Medulla oblongata (tissue), 1 donor: ENCODE results near the gene EFNA5.

ENCODE experiments used
- DNase-seq: peaks from one replicate; pipeline ENCODE4 v3.0.0-alpha.2; 2015; ENCODE audit errors: extremely low spot score

The EFNA5 gene

GRCh38 chr5:107545486-107545885 is 125.3 kb downstream of the EFNA5 start:
- DNase-seq, result no peak

- DNase-seq, result no peak
Measured at GRCh38 chr5:107544967-107545366, 125.8 kb downstream of the EFNA5 start.

- no peak for DNase-seq
Measured at GRCh38 chr5:107544476-107544875, 126.3 kb downstream of the EFNA5 start.

- DNase-seq, result no peak
Measured at GRCh38 chr5:107543868-107544267, 126.9 kb downstream of the EFNA5 start.

GRCh38 chr5:107542831-107543231 is 127.9 kb downstream of the EFNA5 start:
- no peak for DNase-seq

- no peak for DNase-seq
Measured at GRCh38 chr5:107542428-107542827, 128.3 kb downstream of the EFNA5 start.

- DNase-seq, result no peak
Measured at GRCh38 chr5:107541400-107541799, 129.3 kb downstream of the EFNA5 start.

- DNase-seq, result no peak
Measured at GRCh38 chr5:107539726-107540330, 130.9 kb downstream of the EFNA5 start.

GRCh38 chr5:107538805-107539445 is 131.8 kb downstream of the EFNA5 start:
- DNase-seq, result no peak

GRCh38 chr5:107538331-107538730 is 132.4 kb downstream of the EFNA5 start:
- no peak for DNase-seq

- DNase-seq, result no peak
Measured at GRCh38 chr5:107535849-107536248, 134.9 kb downstream of the EFNA5 start.

- DNase-seq, result no peak
Measured at GRCh38 chr5:107533910-107534876, 136.5 kb downstream of the EFNA5 start.

GRCh38 chr5:107532916-107533315 is 137.8 kb downstream of the EFNA5 start:
- no peak for DNase-seq

GRCh38 chr5:107532169-107532878 is 138.4 kb downstream of the EFNA5 start:
- no peak for DNase-seq

- DNase-seq, result no peak
Measured at GRCh38 chr5:107531308-107531707, 139.4 kb downstream of the EFNA5 start.

- DNase-seq, result no peak
Measured at GRCh38 chr5:107529618-107530017, 141.1 kb downstream of the EFNA5 start.

- DNase-seq, result no peak
Measured at GRCh38 chr5:107526270-107526937, 144.3 kb downstream of the EFNA5 start.

- DNase-seq, result no peak
Measured at GRCh38 chr5:107524111-107524510, 146.6 kb downstream of the EFNA5 start.

GRCh38 chr5:107523029-107523680 is 147.6 kb downstream of the EFNA5 start:
- DNase-seq, result no peak

- DNase-seq, result no peak
Measured at GRCh38 chr5:107522456-107522855, 148.3 kb downstream of the EFNA5 start.

GRCh38 chr5:107519900-107520354 is 150.8 kb downstream of the EFNA5 start:
- no peak for DNase-seq
